Progenitor cell of endocrine pancreas (in vitro differentiated cells): ENCODE data around the gene MLH3. TPM values are rescaled to one million over a fixed set of nuclear protein-coding genes. Genes with fewer than 3 reads are reported as not detected.
A peak's percentile ranks its signal among the peaks of the same experiment; 100 is the strongest.

Experiments used
- DNase-seq: peaks from one replicate; pipeline ENCODE4 v3.0.0; 2021; ENCODE audit warnings: low spot score; ENCODE audit not compliant: unreplicated experiment
- H3K27ac Mint-ChIP-seq: 2 replicates; pipeline ENCODE4 v1.8.0; 2021; ENCODE audit warnings: mild to moderate bottlenecking, moderate library complexity, mixed read lengths
- H3K27me3 Mint-ChIP-seq: 2 replicates; pipeline ENCODE4 v1.8.0; 2021; ENCODE audit warnings: mixed read lengths
- H3K36me3 Mint-ChIP-seq: 2 replicates; pipeline ENCODE4 v1.8.0; 2022; ENCODE audit warnings: mixed read lengths; ENCODE audit not compliant: insufficient read depth
- H3K4me1 Mint-ChIP-seq: 2 replicates; pipeline ENCODE4 v1.8.0; 2021; ENCODE audit warnings: low read depth, mixed read lengths
- H3K4me3 Mint-ChIP-seq: 2 replicates; pipeline ENCODE4 v1.8.0; 2021; ENCODE audit warnings: low read depth, mild to moderate bottlenecking, moderate library complexity, mixed read lengths
- H3K9me3 Mint-ChIP-seq: 2 replicates; pipeline ENCODE4 v1.8.0; 2021; ENCODE audit warnings: low read depth, mixed read lengths
- CTCF ChIP-seq: fragments of 200-600 bp; sonication (generic); IDR thresholded peaks from one replicate; pipeline ENCODE4 v1.5.0; 2021; ENCODE audit warnings: antibody characterized with exemption, mild to moderate bottlenecking; ENCODE audit not compliant: unreplicated experiment
- total RNA-seq: library from RNA; stranded (reverse); gene quantifications from 2 replicates; pipeline ENCODE4 v1.2.1, GENCODE V29; 2021

Gene MLH3
- total RNA-seq, 1 donor from 2014 or later, result 30.8 TPM

- Mint-ChIP-seq H3K9me3 (no peaks in the 10 kb centered on the region), H3K4me1 (peaks cover 3% of the 10 kb centered on the region), H3K36me3 (peaks cover 12% of the 10 kb centered on the region), H3K4me3 (peak overlapping the region; percentile 86), H3K27ac (peak overlapping the region; percentile 24), H3K27me3 (no peaks in the 10 kb centered on the region)
- TF ChIP-seq CTCF, result no peak
- DNase-seq, result no peak
These were observed 1.5 kb downstream of the MLH3 start for GRCh38 chr14:75049731-75050201.

- H3K27ac Mint-ChIP-seq, result no peak overlapping the region
- no peak for DNase-seq
- H3K9me3 Mint-ChIP-seq, result no peaks in the 10 kb centered on the region
- no peaks in the 10 kb centered on the region for H3K27me3 Mint-ChIP-seq
- no peak for TF ChIP-seq CTCF
- no peak overlapping the region for H3K4me3 Mint-ChIP-seq
- peaks cover 3% of the 10 kb centered on the region for H3K4me1 Mint-ChIP-seq
- peaks cover 12% of the 10 kb centered on the region for H3K36me3 Mint-ChIP-seq
These were observed 2.1 kb downstream of the MLH3 start for GRCh38 chr14:75049136-75049535.

- Mint-ChIP-seq H3K27ac (no peak overlapping the region), H3K9me3 (no peaks in the 10 kb centered on the region), H3K4me1 (peaks cover 3% of the 10 kb centered on the region), H3K4me3 (no peak overlapping the region), H3K36me3 (peaks cover 12% of the 10 kb centered on the region), H3K27me3 (no peaks in the 10 kb centered on the region)
- TF ChIP-seq CTCF, result no peak
- no peak for DNase-seq
These were observed 3.2 kb downstream of the MLH3 start for GRCh38 chr14:75048101-75048500.

GRCh38 chr14:75047506-75047905 is 3.8 kb downstream of the MLH3 start:
- no peaks in the 10 kb centered on the region for H3K9me3 Mint-ChIP-seq
- peaks cover 3% of the 10 kb centered on the region for H3K4me1 Mint-ChIP-seq

GRCh38 chr14:75046899-75047298 is 4.4 kb downstream of the MLH3 start:
- Mint-ChIP-seq H3K36me3 (peaks cover 13% of the 10 kb centered on the region), H3K27ac (no peak overlapping the region), H3K9me3 (no peaks in the 10 kb centered on the region), H3K27me3 (no peaks in the 10 kb centered on the region), H3K4me3 (no peak overlapping the region), H3K4me1 (peaks cover 6% of the 10 kb centered on the region)
- TF ChIP-seq CTCF, result no peak
- DNase-seq, result no peak

More at GRCh38 chr14:75047506-75047905, 3.8 kb downstream of the MLH3 start:
- H3K27me3 Mint-ChIP-seq, result no peaks in the 10 kb centered on the region
- H3K27ac Mint-ChIP-seq, result no peak overlapping the region
- no peak for DNase-seq
- no peak overlapping the region for H3K4me3 Mint-ChIP-seq
- H3K36me3 Mint-ChIP-seq, result peaks cover 12% of the 10 kb centered on the region
- TF ChIP-seq CTCF, result no peak
